Measurements from ENCODE around the gene GTF3C6. TPM values are rescaled to one million over a fixed set of nuclear protein-coding genes. Genes with fewer than 3 reads are reported as not detected.
A peak's percentile ranks its signal among the peaks of the same experiment; 100 is the strongest.
"Not testable (repeated sequence)": the region's sequence is repeated elsewhere in the genome, so short reads cannot be mapped to it uniquely, and the experiment has no call there.

The GTF3C6 gene
- total RNA-seq, 1 donor from 2014 or later, result 79.5 TPM

DNA sequence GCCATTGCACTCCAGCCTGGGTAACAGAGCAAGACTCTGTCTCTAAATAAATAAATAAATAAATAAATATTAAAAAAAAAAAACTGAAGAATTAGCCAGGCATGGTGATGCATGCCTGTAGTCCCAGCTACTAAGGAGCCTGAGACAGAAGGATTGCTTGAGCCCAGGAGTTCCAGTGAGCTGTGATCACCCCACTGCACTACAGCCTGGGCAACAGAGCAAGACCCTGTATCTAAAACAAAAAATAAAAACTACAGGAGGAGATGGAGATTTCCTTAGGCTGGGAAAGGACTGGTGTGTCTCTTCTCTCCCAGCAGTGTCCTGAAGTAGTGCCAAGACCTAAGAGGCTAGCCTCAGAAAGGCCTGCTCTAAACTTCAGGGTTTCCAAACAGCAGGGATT lies 8.1 kb upstream of the GTF3C6 start:
- Mint-ChIP-seq H3K9me3 (ENCODE audit: low read depth) (no peaks in the 10 kb centered on the region), H3K4me3 (ENCODE audit: unreplicated experiment) (no peak overlapping the region), H3K36me3 (ENCODE audit: low read depth) (no peaks in the 10 kb centered on the region), H3K4me1 (ENCODE audit: low read depth) (peaks cover 19% of the 10 kb centered on the region), H3K27me3 (ENCODE audit: low read depth) (no peaks in the 10 kb centered on the region), H3K27ac (ENCODE audit: unreplicated experiment) (peak overlapping the region; percentile 30)
- no peak for DNase-seq (ENCODE audit: low spot score)
- TF ChIP-seq, protein P1, sequence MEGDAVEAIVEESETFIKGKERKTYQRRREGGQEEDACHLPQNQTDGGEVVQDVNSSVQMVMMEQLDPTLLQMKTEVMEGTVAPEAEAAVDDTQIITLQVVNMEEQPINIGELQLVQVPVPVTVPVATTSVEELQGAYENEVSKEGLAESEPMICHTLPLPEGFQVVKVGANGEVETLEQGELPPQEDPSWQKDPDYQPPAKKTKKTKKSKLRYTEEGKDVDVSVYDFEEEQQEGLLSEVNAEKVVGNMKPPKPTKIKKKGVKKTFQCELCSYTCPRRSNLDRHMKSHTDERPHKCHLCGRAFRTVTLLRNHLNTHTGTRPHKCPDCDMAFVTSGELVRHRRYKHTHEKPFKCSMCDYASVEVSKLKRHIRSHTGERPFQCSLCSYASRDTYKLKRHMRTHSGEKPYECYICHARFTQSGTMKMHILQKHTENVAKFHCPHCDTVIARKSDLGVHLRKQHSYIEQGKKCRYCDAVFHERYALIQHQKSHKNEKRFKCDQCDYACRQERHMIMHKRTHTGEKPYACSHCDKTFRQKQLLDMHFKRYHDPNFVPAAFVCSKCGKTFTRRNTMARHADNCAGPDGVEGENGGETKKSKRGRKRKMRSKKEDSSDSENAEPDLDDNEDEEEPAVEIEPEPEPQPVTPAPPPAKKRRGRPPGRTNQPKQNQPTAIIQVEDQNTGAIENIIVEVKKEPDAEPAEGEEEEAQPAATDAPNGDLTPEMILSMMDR (IDR thresholded peaks at IDR 0.05), result no peak

DNA sequence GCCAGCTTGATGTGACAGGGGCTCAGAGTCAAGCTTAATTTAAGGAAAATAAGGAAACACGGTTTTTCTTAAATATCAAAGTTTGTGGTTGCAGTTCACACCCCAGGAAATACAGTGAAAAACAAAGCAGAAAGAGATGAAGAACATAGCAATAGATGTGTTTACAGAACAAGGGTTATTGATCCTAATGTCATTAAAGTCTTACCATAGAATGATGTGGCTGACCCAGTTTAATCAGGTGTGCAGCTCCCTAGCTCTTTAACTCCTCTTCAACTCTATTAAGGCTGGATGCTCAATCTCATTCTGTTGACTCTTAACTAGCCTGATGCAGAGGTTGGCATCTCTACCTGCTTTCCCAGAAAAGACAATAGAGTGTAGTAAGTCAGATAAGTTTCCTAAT lies 7.5 kb upstream of the GTF3C6 start:
- H3K36me3 Mint-ChIP-seq (ENCODE audit: low read depth), result no peaks in the 10 kb centered on the region
- H3K27ac Mint-ChIP-seq (ENCODE audit: unreplicated experiment), result peak overlapping the region; percentile 30
- H3K4me1 Mint-ChIP-seq (ENCODE audit: low read depth), result peaks cover 19% of the 10 kb centered on the region
- TF ChIP-seq, protein P1 (IDR thresholded peaks at IDR 0.05), result no peak
- no peak overlapping the region for H3K4me3 Mint-ChIP-seq (ENCODE audit: unreplicated experiment)
- no peaks in the 10 kb centered on the region for H3K9me3 Mint-ChIP-seq (ENCODE audit: low read depth)
- no peak for DNase-seq (ENCODE audit: low spot score)
- H3K27me3 Mint-ChIP-seq (ENCODE audit: low read depth), result no peaks in the 10 kb centered on the region

DNA sequence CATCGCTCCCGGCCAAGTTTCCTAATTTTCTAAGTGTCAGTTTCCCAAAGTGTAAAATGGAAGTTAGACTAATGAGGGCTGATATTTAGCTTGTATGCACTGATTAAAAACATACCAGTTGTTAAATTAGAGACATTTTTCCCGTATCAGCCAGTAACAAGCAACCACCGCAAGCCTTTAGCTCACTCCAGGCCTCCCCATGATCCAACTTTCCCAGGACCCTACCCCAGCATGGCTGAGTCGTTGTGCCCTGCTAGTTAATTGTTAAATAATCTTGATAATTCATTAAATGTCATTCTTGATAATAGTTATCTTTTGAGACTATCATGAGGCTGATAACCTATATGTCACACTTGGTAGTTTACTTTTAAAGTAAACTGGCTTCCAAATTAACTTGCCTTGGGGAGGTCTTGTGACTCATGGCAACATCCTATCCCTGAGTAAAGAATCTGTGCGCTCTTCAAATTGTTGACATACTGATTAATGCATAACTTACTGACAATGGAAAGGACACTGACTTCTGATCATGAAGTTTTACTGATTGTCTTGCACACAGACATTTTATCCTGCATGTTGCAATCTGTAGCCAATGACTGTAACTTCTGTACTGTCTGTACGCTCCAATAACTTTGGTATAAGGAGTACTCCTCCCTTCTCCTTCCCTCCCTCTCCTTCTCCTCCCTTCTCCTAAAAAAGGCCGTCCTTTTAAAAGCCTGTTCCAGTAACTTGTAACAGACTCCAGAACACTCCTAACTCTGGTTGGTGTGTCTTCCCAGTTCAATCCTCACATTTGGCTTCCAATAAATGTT lies 6.3 kb upstream of the GTF3C6 start:
- H3K27me3 Mint-ChIP-seq (ENCODE audit: low read depth), result no peaks in the 10 kb centered on the region
- H3K36me3 Mint-ChIP-seq (ENCODE audit: low read depth), result no peaks in the 10 kb centered on the region

DNA sequence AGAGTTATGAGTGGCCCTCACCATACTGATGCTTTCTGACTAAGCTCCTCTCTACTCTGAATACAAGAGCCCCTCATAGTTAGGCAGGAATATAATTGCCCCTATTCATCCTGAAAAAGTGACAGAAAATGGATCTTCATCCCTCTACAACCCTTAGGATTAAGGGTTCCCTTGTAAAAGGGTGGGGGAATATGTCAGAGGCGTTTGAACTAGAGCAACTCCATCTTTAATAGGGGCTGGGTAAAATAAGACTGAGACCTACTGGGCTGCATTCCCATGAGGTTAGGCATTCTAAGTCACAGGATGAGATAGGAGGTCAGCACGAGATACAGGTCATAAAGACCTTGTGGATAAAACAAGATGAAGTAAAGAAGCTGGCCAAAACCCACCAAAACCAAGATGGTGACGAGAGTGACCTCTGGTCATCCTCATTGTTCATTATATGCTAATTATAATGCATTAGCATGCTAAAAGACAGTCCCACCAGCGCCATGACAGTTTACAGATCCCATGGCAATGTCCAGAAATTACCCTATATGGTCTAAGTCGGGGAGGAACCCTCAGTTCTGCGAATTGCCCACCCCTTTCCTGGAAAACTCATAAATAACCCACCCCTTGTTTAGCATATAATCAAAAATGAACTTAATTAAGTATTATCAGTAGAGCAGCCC lies 4.7 kb upstream of the GTF3C6 start:
- H3K27ac Mint-ChIP-seq (ENCODE audit: unreplicated experiment), result no peak overlapping the region

More for the DNA sequence above, 6.3 kb upstream of the GTF3C6 start:
- no peaks in the 10 kb centered on the region for H3K9me3 Mint-ChIP-seq (ENCODE audit: low read depth)
- peaks cover 21% of the 10 kb centered on the region for H3K4me1 Mint-ChIP-seq (ENCODE audit: low read depth)
- TF ChIP-seq, protein P1 (IDR thresholded peaks at IDR 0.05), result no peak
- no peak for DNase-seq (ENCODE audit: low spot score)
- no peak overlapping the region for H3K4me3 Mint-ChIP-seq (ENCODE audit: unreplicated experiment)
- peak overlapping the region; percentile 83 for H3K27ac Mint-ChIP-seq (ENCODE audit: unreplicated experiment)

DNA sequence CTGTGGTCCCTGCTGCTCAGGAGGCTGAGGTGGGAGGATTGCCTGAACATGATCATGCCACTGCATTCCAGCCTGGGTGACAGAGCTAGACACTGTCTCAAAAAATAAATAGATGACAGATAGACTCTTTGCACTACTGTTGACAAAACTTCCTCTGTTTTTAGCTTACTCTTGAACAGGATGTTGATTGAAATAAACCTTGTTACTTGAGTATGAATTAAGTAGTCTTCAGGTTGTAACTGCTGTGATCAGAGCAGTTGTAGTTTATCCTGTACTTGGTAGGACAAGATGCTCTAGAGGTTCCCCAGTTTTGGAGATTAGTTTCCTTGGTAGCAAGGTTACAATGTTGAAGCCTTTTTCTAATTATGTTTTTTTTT lies 1.5 kb downstream of the GTF3C6 start:
- H3K9me3 Mint-ChIP-seq (ENCODE audit: low read depth), result no peaks in the 10 kb centered on the region
- no peak for DNase-seq (ENCODE audit: low spot score)
- TF ChIP-seq, protein P1 (IDR thresholded peaks at IDR 0.05), result no peak
- H3K36me3 Mint-ChIP-seq (ENCODE audit: low read depth), result peaks cover 18% of the 10 kb centered on the region
- no peak overlapping the region for H3K27ac Mint-ChIP-seq (ENCODE audit: unreplicated experiment)
- H3K4me3 Mint-ChIP-seq (ENCODE audit: unreplicated experiment), result peak overlapping the region; percentile 28
- no peaks in the 10 kb centered on the region for H3K27me3 Mint-ChIP-seq (ENCODE audit: low read depth)
- H3K4me1 Mint-ChIP-seq (ENCODE audit: low read depth), result peaks cover 16% of the 10 kb centered on the region

More for the DNA sequence above, 4.7 kb upstream of the GTF3C6 start:
- no peaks in the 10 kb centered on the region for H3K36me3 Mint-ChIP-seq (ENCODE audit: low read depth)
- no peak overlapping the region for H3K4me3 Mint-ChIP-seq (ENCODE audit: unreplicated experiment)
- no peaks in the 10 kb centered on the region for H3K9me3 Mint-ChIP-seq (ENCODE audit: low read depth)
- no peaks in the 10 kb centered on the region for H3K27me3 Mint-ChIP-seq (ENCODE audit: low read depth)
- DNase-seq (ENCODE audit: low spot score), result no peak
- peaks cover 27% of the 10 kb centered on the region for H3K4me1 Mint-ChIP-seq (ENCODE audit: low read depth)
- TF ChIP-seq, protein P1 (IDR thresholded peaks at IDR 0.05), result no peak

DNA sequence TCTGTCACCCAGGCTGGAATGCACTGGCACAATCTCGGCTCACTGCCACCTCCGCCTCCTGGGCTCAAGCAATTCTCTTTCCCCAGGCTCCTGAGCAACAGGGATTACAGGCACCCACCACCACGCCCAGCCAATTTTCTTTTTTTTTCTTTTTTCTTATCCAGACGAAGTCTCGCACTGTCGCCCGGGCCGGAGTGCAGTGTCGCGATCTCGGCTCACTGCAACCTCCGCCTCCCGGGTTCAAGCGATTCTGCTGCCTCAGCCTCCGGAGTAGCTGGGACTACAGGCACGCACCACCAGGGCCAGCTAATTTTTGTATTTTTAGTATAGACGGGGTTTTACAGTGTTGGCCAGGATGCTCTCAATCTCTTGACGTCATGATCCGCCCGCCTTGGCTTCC lies 4.1 kb downstream of the GTF3C6 start:
- H3K36me3 Mint-ChIP-seq (ENCODE audit: low read depth), result peaks cover 32% of the 10 kb centered on the region
- peaks cover 14% of the 10 kb centered on the region for H3K4me1 Mint-ChIP-seq (ENCODE audit: low read depth)
- H3K4me3 Mint-ChIP-seq (ENCODE audit: unreplicated experiment); H3K9me3 Mint-ChIP-seq (ENCODE audit: low read depth); H3K27ac Mint-ChIP-seq (ENCODE audit: unreplicated experiment); H3K27me3 Mint-ChIP-seq (ENCODE audit: low read depth); DNase-seq (ENCODE audit: low spot score): not testable (repeated sequence)
